Measurements from ENCODE around the gene DTWD2. TPM values are rescaled to one million over a fixed set of nuclear protein-coding genes. Genes with fewer than 3 reads are reported as not detected.

The DTWD2 gene
- polyA plus RNA-seq, 1 experiment, result 1.8 TPM

GRCh38 chr5:118793652-118794051 lies 194.7 kb downstream of the DTWD2 start:
- ChIA-PET CTCF (interaction anchor here (0.8 to 3.8 kb wide), 4 partner anchors 13 to 1339 kb away, joined by 3 to 24 read pairs (median 6); no protein-coding TSS in a partner anchor), POLR2A (no interaction called here)
- H3K27me3 ChIP-seq (ENCODE audit: control insufficient read depth, insufficient read depth, low read length), result no peaks in the 10 kb centered on the region
- no peak overlapping the region for H3K4me3 ChIP-seq (ENCODE audit: low read depth, low read length)
- no peak for TF ChIP-seq CTCF (IDR thresholded peaks at IDR 0.05; ENCODE audit: insufficient read depth, low read depth, low read length)
- H3K36me3 ChIP-seq (ENCODE audit: control insufficient read depth, insufficient read depth, low read length), result no peaks in the 10 kb centered on the region
- no peak for DNase-seq (ENCODE audit: low read depth)

GRCh38 chr5:118793091-118793490 lies 195.3 kb downstream of the DTWD2 start:
- Histone ChIP-seq H3K4me3 (ENCODE audit: low read depth, low read length) (no peak overlapping the region), H3K36me3 (ENCODE audit: control insufficient read depth, insufficient read depth, low read length) (no peaks in the 10 kb centered on the region), H3K27me3 (ENCODE audit: control insufficient read depth, insufficient read depth, low read length) (no peaks in the 10 kb centered on the region)
- POLR2A ChIA-PET, result no interaction called here
- DNase-seq (ENCODE audit: low read depth), result no peak
- TF ChIP-seq CTCF (IDR thresholded peaks at IDR 0.05; ENCODE audit: insufficient read depth, low read depth, low read length), result no peak
- CTCF ChIA-PET, result interaction anchor here (0.6 to 3.8 kb wide), 9 partner anchors 9 to 1338 kb away, joined by 3 to 24 read pairs (median 4); no protein-coding TSS in a partner anchor

- ChIA-PET POLR2A (no interaction called here), CTCF (interaction anchor here (0.6 to 3.8 kb wide), 21 partner anchors 8 to 1759 kb away, joined by 3 to 24 read pairs (median 3); no protein-coding TSS in a partner anchor)
- DNase-seq (ENCODE audit: low read depth), result peak; percentile 24
- peak; percentile 82 for TF ChIP-seq CTCF (IDR thresholded peaks at IDR 0.05; ENCODE audit: insufficient read depth, low read depth, low read length)
- H3K36me3 ChIP-seq (ENCODE audit: control insufficient read depth, insufficient read depth, low read length), result no peaks in the 10 kb centered on the region
- no peak overlapping the region; the same call in 1 of the 2 replicates for H3K4me3 ChIP-seq (ENCODE audit: low read depth, low read length)
- H3K27me3 ChIP-seq (ENCODE audit: control insufficient read depth, insufficient read depth, low read length), result no peaks in the 10 kb centered on the region
Measured at GRCh38 chr5:118791926-118792734, 196.2 kb downstream of the DTWD2 start.

- no peak for TF ChIP-seq CTCF (IDR thresholded peaks at IDR 0.05; ENCODE audit: insufficient read depth, low read depth, low read length)
- Histone ChIP-seq H3K27me3 (ENCODE audit: control insufficient read depth, insufficient read depth, low read length) (no peaks in the 10 kb centered on the region), H3K36me3 (ENCODE audit: control insufficient read depth, insufficient read depth, low read length) (no peaks in the 10 kb centered on the region), H3K4me3 (ENCODE audit: low read depth, low read length) (no peak overlapping the region)
- ChIA-PET CTCF (no interaction called here), POLR2A (no interaction called here)
- no peak for DNase-seq (ENCODE audit: low read depth)
Measured at GRCh38 chr5:118789366-118789765, 199.0 kb downstream of the DTWD2 start.

GRCh38 chr5:118788351-118788750 lies 200.0 kb downstream of the DTWD2 start:
- TF ChIP-seq CTCF (IDR thresholded peaks at IDR 0.05; ENCODE audit: insufficient read depth, low read depth, low read length), result no peak
- CTCF ChIA-PET, result no interaction called here
- Histone ChIP-seq H3K36me3 (ENCODE audit: control insufficient read depth, insufficient read depth, low read length) (no peaks in the 10 kb centered on the region), H3K27me3 (ENCODE audit: control insufficient read depth, insufficient read depth, low read length) (no peaks in the 10 kb centered on the region), H3K4me3 (ENCODE audit: low read depth, low read length) (no peak overlapping the region)
- no peak for DNase-seq (ENCODE audit: low read depth)
- POLR2A ChIA-PET, result no interaction called here

Small RNA genes within 50 kb of the gene (small RNA-seq; reads per million reads assigned to genes)
- not detected for gene RNU6-373P (ENCODE audit: insufficient read length, low read depth, low replicate concordance)

Other genes starting within 250 kb of the DTWD2 start
- gene DMXL1, start 82.5 kb upstream of the DTWD2 start, polyA plus RNA-seq (2011; rRNA removed), result 8.5 and 15.6 TPM in 2 replicates